ENCODE results near the gene PCNX2.

PCNX2 gene

GRCh38 chr1:233295237-233295974 lies at the start of gene PCNX2:
Gene PCNX2, minus strand, starts transcription at chr1:233295725. Its CDS starts 247 bp downstream, at chr1:233295478.
- Mint-ChIP-seq H3K9me3 (no peaks in the 10 kb centered on the region), H3K36me3 (no peaks in the 10 kb centered on the region), H3K4me1 (peaks cover 38% of the 10 kb centered on the region), H3K27me3 (no peaks in the 10 kb centered on the region), H3K27ac (peak within 1 kb of the TSS; percentile 90), H3K4me3 (peak within 1 kb of the TSS; percentile 90)

- Mint-ChIP-seq H3K9me3 (no peaks in the 10 kb centered on the region), H3K36me3 (no peaks in the 10 kb centered on the region), H3K27me3 (peaks cover 24% of the 10 kb centered on the region), H3K27ac (no peak overlapping the region), H3K4me1 (no peaks in the 10 kb centered on the region), H3K4me3 (no peak overlapping the region)
These were observed 47.7 kb upstream of the PCNX2 start for GRCh38 chr1:233343262-233343661.

DNA sequence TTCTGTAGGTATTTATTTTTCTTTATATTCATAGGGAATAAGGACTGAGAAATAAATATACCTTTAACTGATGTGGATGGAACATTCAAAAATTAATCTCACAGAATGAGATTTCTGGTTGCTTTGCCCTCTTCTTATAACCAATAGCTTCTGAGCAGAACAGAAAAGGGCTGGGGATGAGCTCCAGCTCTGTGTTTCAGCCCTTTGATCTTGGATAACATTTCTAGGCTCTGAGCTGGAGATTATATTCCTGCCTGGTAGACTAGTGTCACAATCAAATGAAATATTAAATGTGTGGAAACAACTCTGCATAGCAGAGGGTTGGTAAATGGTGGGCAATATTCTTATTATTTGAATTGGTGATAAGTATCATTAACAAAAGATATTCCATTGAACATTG lies 46.6 kb upstream of the PCNX2 start:
- Mint-ChIP-seq H3K27me3 (peaks cover 26% of the 10 kb centered on the region), H3K4me1 (no peaks in the 10 kb centered on the region), H3K4me3 (no peak overlapping the region), H3K27ac (no peak overlapping the region), H3K9me3 (no peaks in the 10 kb centered on the region), H3K36me3 (no peaks in the 10 kb centered on the region)

DNA sequence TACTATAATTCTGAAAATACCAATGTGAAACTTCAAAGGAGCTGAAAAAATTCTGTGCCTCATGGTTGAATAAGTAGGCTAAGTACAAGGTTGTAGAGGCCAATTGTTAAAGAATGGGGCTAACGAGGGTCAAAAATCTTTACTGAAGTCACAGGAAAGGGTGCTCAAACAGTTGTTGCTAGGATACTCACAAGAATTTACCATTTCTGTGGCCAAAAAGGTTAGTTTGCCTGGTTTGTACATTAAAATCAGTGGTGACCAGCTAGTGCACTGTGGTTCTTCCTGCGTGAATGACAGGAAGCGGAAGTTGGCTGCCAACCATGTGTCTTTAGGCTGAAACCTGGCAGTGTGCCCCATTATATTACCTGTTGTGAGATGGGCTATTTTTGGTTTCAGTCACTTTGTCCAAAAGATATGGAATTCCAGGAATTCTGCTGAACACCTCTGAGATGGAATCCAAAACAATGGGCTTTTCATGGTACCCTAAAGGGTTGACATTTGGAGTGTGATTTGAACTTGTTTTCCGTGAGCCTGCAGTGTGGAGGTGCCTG lies 45.5 kb upstream of the PCNX2 start:
- Mint-ChIP-seq H3K9me3 (no peaks in the 10 kb centered on the region), H3K27me3 (peaks cover 30% of the 10 kb centered on the region), H3K36me3 (no peaks in the 10 kb centered on the region), H3K4me3 (no peak overlapping the region), H3K4me1 (no peaks in the 10 kb centered on the region), H3K27ac (no peak overlapping the region)

GRCh38 chr1:233340031-233340555 lies 44.6 kb upstream of the PCNX2 start:
- no peaks in the 10 kb centered on the region for H3K36me3 Mint-ChIP-seq
- peaks cover 30% of the 10 kb centered on the region for H3K27me3 Mint-ChIP-seq
- no peaks in the 10 kb centered on the region for H3K4me1 Mint-ChIP-seq
- no peak overlapping the region for H3K4me3 Mint-ChIP-seq
- H3K9me3 Mint-ChIP-seq: no peaks in the 10 kb centered on the region
- no peak overlapping the region for H3K27ac Mint-ChIP-seq

- H3K4me1 Mint-ChIP-seq: no peaks in the 10 kb centered on the region
- H3K27ac Mint-ChIP-seq: no peak overlapping the region
- H3K36me3 Mint-ChIP-seq: no peaks in the 10 kb centered on the region
- H3K9me3 Mint-ChIP-seq: no peaks in the 10 kb centered on the region
- H3K27me3 Mint-ChIP-seq: peaks cover 33% of the 10 kb centered on the region
- no peak overlapping the region for H3K4me3 Mint-ChIP-seq
These were observed 42.6 kb upstream of the PCNX2 start for GRCh38 chr1:233338102-233338501.

DNA sequence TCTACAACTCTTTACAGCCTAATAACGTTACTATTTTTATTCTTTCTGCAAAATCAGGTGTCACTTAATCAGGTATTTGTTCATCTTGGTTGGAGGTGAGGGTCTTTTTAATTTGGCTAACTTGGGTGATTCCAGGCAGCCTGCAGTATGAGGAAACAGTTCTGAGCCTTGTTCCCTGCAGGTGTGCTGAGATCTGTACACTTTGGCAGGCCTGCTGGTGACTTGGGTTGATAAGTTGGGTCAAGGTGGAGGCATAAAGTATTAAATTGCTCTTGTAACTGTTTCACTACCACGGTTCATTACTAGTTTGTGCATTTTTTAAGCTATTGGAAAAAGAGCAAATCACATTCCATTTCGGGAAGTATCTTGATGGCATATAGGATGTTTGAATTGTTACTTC lies 42.0 kb upstream of the PCNX2 start:
- Mint-ChIP-seq H3K36me3 (no peaks in the 10 kb centered on the region), H3K9me3 (no peaks in the 10 kb centered on the region), H3K4me1 (no peaks in the 10 kb centered on the region), H3K27me3 (peaks cover 33% of the 10 kb centered on the region), H3K4me3 (no peak overlapping the region), H3K27ac (no peak overlapping the region)

DNA sequence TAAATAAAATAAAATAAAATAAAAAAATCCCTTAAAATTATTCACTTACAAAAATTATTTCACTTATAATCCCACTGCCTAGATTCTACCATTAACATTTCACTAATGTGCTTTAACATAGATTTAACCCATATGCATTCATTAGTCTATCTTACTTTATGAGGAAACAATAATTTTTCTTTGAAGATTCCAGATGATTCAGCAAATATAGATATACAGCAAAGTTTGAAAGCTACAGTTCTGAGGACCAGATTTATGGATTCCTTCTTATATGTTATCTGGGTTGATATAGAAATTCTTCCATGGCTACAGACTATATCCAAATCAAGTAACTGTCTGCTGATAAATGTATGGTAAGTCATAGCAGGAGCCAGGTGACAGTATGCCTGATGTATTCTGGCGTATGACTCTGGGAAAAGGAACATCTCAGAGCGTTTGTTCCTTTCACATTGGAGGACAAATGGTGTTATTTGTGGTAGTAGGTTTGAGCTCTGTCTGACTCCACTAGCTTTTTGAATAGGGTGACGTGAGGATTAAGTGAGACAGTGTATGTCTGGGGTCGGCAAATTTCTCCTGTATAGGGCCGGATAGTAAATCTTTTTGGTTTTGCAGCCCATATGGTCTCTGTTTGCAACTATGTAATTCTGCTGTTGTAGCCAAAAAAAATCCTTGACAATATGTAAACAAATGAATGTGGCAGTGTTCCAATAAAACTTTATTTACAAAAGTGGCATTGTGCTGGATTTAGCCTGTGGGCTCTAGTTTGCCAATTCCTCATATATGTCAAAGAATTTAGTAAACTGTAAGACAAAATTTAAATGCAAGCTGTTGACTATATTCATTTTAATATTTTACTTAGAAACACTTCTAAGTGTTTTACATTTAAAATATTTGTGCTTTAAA lies 41.3 kb upstream of the PCNX2 start:
- Mint-ChIP-seq H3K4me1 (no peaks in the 10 kb centered on the region), H3K36me3 (no peaks in the 10 kb centered on the region), H3K4me3 (no peak overlapping the region), H3K27ac (no peak overlapping the region), H3K27me3 (peaks cover 29% of the 10 kb centered on the region), H3K9me3 (no peaks in the 10 kb centered on the region)

DNA sequence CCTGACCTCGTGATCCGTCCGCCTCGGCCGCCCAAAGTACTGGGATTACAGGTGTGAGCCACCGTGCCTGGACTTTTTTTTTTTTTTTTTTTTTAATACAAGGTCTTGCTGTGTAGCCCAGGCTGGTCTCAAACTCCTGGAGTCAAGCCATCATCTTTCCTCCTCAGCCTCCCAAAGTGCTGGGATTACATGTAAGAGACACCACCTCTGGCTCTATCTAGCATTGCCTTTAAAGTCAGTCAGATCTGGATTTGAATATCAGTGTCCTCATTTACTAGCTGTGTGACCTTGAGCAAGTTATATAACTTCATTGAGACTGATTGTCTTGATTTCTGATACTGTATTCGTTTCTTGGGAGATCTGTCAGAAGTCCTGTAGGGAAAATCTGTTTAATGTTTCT lies 38.6 kb upstream of the PCNX2 start:
- no peaks in the 10 kb centered on the region for H3K36me3 Mint-ChIP-seq
- peaks cover 1% of the 10 kb centered on the region for H3K4me1 Mint-ChIP-seq
- no peaks in the 10 kb centered on the region for H3K9me3 Mint-ChIP-seq
- H3K27ac Mint-ChIP-seq: no peak overlapping the region
- H3K27me3 Mint-ChIP-seq: peaks cover 22% of the 10 kb centered on the region
- no peak overlapping the region for H3K4me3 Mint-ChIP-seq

DNA sequence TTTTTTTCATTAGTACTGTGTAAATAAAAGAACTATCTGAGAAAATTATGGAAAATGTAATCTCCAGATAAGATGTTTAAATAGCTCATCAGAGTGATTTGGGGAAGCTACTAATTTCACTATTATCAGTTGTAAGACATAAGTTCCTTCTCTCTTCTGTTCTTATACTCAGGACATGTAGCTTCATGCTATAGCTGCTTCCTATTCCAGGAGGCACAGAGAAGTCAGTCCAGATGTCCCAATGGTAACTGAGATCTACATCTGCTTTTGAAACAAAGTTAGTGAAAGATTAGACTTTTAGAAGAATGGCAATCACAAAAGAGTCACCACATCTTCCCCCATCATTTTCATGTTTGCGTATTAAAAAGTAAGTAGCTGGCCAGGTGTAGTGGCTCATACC lies 37.6 kb upstream of the PCNX2 start:
- no peak overlapping the region for H3K4me3 Mint-ChIP-seq
- H3K4me1 Mint-ChIP-seq: peaks cover 5% of the 10 kb centered on the region
- no peak overlapping the region for H3K27ac Mint-ChIP-seq
- peaks cover 14% of the 10 kb centered on the region for H3K27me3 Mint-ChIP-seq
- no peaks in the 10 kb centered on the region for H3K9me3 Mint-ChIP-seq
- H3K36me3 Mint-ChIP-seq: no peaks in the 10 kb centered on the region

DNA sequence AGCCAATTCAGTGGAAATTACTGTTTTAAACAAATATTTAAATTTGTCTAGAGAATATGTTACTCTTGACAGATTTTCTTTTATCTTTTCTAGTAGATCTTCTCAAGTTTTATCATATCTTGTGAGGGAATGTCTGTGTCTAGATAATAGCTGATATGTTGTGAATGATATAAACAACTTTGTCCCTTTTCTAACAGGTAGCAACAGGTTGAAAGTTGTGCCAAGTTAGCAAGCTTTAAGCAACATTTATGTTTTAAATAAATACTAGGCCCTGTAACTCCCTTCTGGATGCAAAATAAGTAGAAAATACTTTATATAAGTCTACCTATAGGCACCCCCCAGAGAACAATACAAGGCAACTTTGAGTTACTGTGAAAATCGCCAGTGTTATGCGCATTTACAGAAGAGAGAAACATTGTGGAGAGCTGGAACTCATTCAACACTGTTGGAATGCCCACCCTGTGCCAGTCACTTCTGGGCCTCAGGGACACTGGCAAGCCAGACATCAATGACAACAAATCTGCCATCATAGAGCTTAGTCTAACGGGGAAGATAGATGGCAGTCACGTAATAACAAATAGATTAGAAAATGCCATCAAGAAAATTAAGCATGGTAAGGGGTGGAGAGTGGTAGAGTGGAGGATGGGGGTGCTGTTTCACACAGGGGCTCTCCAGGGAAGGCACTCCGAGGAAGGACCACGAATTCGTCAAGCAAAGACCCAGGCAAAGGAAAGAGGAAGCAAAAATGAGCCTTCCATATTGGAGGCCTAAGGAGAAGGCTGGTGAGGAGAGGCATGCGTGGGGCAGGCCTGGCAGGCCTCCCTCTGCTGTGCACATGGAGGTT lies 36.4 kb upstream of the PCNX2 start:
- Mint-ChIP-seq H3K36me3 (no peaks in the 10 kb centered on the region), H3K27ac (no peak overlapping the region), H3K9me3 (no peaks in the 10 kb centered on the region), H3K4me1 (peaks cover 7% of the 10 kb centered on the region), H3K27me3 (peaks cover 14% of the 10 kb centered on the region), H3K4me3 (no peak overlapping the region)

DNA sequence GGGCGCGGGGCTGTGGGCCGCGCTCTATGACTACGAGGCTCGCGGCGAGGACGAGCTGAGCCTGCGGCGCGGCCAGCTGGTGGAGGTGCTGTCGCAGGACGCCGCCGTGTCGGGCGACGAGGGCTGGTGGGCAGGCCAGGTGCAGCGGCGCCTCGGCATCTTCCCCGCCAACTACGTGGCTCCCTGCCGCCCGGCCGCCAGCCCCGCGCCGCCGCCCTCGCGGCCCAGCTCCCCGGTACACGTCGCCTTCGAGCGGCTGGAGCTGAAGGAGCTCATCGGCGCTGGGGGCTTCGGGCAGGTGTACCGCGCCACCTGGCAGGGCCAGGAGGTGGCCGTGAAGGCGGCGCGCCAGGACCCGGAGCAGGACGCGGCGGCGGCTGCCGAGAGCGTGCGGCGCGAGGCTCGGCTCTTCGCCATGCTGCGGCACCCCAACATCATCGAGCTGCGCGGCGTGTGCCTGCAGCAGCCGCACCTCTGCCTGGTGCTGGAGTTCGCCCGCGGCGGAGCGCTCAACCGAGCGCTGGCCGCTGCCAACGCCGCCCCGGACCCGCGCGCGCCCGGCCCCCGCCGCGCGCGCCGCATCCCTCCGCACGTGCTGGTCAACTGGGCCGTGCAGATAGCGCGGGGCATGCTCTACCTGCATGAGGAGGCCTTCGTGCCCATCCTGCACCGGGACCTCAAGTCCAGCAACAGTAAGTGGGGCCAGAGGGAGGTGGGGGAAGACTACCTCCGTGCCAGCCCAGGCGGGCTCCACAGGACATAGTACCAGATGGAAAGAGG lies 32.8 kb upstream of the PCNX2 start:
- Mint-ChIP-seq H3K36me3 (no peaks in the 10 kb centered on the region), H3K27me3 (peaks cover 5% of the 10 kb centered on the region), H3K27ac (no peak overlapping the region), H3K4me1 (peaks cover 10% of the 10 kb centered on the region), H3K4me3 (peak overlapping the region; percentile 76), H3K9me3 (no peaks in the 10 kb centered on the region)

GRCh38 chr1:233327651-233328141 lies 32.2 kb upstream of the PCNX2 start, which contains the start of gene MAP3K21:
Gene MAP3K21, plus strand, starts transcription at chr1:233327724. Its CDS starts 305 bp downstream, at chr1:233328029.
- no peak within 1 kb of the TSS for H3K27ac Mint-ChIP-seq

More at GRCh38 chr1:233327651-233328141, 32.2 kb upstream of the PCNX2 start, which contains the start of gene MAP3K21:
- peak within 1 kb of the TSS; percentile 86 for H3K4me3 Mint-ChIP-seq
- no peaks in the 10 kb centered on the region for H3K9me3 Mint-ChIP-seq
- H3K4me1 Mint-ChIP-seq: peaks cover 10% of the 10 kb centered on the region
- H3K36me3 Mint-ChIP-seq: no peaks in the 10 kb centered on the region
- peaks cover 5% of the 10 kb centered on the region for H3K27me3 Mint-ChIP-seq
